ENCODE measurements around the gene ARPC1A.

ARPC1A gene

GRCh38 chr7:99415513-99416127, 89.9 kb downstream of the ARPC1A start:
- peak; percentile 47 for DNase-seq
